Endothelial cell of umbilical vein (primary cell): Measurements from ENCODE around the gene SRSF6.

Experiments
- POLR2AphosphoS5 ChIP-seq: IDR thresholded peaks from 2 replicates; pipeline ENCODE4 v1.6.1; 2012; ENCODE audit warnings: low read depth, mild to moderate bottlenecking, control low read depth, low read length, moderate library complexity; ENCODE audit not compliant: insufficient read depth
- TF ChIP-seq, protein P1 (sequence below), 2 donors: IDR thresholded peaks; 1 replicate in 1 of 2; 2 replicates in 1 of 2; pipeline ENCODE4 v1.5.1; 2011; ENCODE audit warnings: low read length in 2 of 2, mild to moderate bottlenecking in 2 of 2, moderate library complexity in 2 of 2, control low read depth in 1 of 2, inconsistent platforms in 1 of 2, low read depth in 1 of 2; ENCODE audit not compliant: insufficient read depth in 1 of 2; ENCODE audit errors: extremely low read depth in 1 of 2
- TF ChIP-seq, protein P2 (sequence below): IDR thresholded peaks from 2 replicates; pipeline ENCODE4 v1.6.1; 2011; ENCODE audit not compliant: insufficient read depth, insufficient read length

DNA sequence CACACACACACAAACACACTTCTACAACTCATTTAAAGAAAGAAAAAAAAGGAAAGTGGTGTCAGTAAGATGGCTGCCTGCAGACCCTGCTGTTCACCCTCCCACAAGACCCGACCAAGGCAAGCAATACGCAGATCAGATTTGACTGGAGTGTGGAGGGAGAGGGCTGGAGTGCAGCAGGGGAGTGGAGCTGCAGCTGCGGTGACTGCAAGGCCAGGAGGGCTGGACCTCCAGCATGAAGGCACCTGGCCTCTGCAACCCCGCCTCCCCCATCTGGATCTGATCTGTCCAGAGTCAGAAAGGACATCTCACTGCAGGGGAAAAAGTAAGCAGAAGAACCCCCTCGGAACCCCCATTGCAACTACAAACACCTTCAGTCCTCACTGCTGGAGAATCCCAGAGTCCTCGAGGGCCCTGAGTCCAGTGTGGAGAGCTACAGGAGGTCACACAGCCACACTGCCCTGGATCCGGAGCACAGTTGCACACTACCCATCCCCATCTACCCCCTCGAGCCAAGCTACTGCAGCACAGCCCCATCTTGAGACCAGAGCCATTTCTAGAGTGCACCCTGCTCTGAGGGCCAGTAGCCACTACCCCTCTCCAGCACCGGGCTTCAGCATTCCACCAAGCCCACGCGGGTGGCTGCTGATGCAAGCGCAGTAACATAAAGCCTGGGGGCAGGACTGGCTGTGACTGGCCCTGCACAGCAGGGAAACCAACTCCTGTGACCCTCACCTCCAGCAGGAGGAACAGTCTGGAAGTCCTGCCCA lies 41.9 kb upstream of the SRSF6 start:
- TF ChIP-seq, protein P1, sequence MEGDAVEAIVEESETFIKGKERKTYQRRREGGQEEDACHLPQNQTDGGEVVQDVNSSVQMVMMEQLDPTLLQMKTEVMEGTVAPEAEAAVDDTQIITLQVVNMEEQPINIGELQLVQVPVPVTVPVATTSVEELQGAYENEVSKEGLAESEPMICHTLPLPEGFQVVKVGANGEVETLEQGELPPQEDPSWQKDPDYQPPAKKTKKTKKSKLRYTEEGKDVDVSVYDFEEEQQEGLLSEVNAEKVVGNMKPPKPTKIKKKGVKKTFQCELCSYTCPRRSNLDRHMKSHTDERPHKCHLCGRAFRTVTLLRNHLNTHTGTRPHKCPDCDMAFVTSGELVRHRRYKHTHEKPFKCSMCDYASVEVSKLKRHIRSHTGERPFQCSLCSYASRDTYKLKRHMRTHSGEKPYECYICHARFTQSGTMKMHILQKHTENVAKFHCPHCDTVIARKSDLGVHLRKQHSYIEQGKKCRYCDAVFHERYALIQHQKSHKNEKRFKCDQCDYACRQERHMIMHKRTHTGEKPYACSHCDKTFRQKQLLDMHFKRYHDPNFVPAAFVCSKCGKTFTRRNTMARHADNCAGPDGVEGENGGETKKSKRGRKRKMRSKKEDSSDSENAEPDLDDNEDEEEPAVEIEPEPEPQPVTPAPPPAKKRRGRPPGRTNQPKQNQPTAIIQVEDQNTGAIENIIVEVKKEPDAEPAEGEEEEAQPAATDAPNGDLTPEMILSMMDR (IDR thresholded peaks at IDR 0.05; ENCODE audit: extremely low read depth in 1 of 2, insufficient read depth in 1 of 2, low read depth in 1 of 2, low read length in 2 of 2), result no peak
- TF ChIP-seq, protein P2, sequence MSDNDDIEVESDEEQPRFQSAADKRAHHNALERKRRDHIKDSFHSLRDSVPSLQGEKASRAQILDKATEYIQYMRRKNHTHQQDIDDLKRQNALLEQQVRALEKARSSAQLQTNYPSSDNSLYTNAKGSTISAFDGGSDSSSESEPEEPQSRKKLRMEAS, result no peak
- no peak for TF ChIP-seq POLR2AphosphoS5
